DOHH2 (cell line): ENCODE results near the gene KISS1R.

Source experiments
- CTCF ChIP-seq: fragments of 200-600 bp; sonication (generic); IDR thresholded peaks from one replicate; pipeline ENCODE4 v1.5.1; 2014; ENCODE audit warnings: antibody characterized with exemption, mild to moderate bottlenecking, low read depth, low read length; ENCODE audit not compliant: poor library complexity, severe bottlenecking
- EZH2phosphoT487 ChIP-seq: fragments of 200-600 bp; sonication (generic); IDR thresholded peaks from 2 replicates; pipeline ENCODE4 v1.6.1; 2017; ENCODE audit warnings: borderline replicate concordance, mild to moderate bottlenecking, antibody characterized with exemption, low read length, moderate library complexity, mixed read lengths

DNA sequence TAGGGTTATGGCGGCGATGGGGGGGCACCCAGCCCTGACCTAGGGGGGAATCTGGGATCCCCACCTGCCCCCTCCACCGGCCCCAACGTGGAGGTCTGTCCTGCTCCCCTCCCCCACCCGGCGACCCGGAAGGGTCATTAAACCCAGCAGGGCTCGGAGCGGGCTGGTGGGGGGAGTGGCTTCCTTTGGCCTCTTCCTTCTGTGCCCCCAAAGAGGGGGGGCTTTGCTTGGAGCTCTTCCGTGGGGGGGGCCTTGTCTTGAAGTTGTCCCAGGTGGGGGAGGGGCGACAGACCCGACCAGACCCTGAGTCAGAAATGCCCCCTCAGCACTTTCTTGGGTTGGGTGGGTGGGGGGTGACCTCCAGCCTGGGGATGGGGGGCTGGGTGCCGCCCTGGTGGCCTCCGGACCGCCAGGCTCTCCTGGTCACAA is 10.2 kb downstream of the KISS1R start:
- TF ChIP-seq CTCF (no peak), EZH2phosphoT487 (no peak)
